Kidney glomerular epithelial cell (primary cell): ENCODE data around the gene PAK1.
A peak's percentile ranks its signal among the peaks of the same experiment; 100 is the strongest.

Source experiments
- DNase-seq: peaks from one replicate; lab custom pipeline; 2025; lab: John Stamatoyannopoulos, UW

The PAK1 gene

GRCh38 chr11:77474684-77475060 is 778 bp upstream of the PAK1 start:
- no peak for DNase-seq

DNA sequence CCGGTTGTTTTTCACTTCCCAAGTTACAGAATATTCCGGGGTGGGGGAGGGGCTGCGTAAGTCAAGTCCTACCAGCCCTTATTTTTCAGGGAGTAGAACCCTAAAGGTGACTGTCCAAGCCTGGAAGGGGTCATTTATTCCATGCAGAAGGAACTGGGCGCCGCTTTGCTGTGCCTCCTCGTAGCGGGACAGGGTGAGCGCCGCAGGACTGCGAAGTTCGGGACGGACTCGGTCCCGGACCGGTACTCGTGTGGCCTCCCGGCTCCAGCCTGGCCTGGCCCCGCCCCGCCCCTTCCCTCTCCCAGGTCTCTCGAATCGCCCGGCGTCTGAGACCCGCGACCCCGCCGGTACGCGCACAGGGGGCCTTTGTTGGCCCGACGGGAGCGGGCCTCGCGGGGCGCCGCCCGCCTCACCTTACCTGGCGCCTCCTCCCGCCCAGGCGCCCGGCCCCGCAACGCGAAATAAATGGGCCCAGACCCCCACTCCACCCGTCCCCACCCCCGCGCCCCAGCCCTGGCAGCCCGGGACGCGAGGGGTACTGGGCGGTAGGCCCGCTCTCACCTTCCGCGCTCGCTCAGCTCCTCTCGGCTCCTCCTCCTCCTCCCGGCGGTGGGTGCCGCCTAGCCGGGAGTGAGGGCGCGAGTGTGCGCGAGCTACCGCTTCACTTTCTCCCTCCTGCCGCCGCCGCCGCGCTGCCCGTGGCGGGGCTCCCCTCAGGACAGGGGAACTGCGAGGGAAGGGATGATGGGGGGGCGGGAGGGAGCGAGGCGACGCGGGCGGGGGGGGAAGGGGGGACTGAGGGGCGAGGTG is 698 bp downstream of the PAK1 start:
- DNase-seq: peak; percentile 21

GRCh38 chr11:77471558-77472193 is 2.2 kb downstream of the PAK1 start:
- no peak for DNase-seq

- DNase-seq: no peak
Measured at GRCh38 chr11:77470971-77471370, 2.9 kb downstream of the PAK1 start.

DNA sequence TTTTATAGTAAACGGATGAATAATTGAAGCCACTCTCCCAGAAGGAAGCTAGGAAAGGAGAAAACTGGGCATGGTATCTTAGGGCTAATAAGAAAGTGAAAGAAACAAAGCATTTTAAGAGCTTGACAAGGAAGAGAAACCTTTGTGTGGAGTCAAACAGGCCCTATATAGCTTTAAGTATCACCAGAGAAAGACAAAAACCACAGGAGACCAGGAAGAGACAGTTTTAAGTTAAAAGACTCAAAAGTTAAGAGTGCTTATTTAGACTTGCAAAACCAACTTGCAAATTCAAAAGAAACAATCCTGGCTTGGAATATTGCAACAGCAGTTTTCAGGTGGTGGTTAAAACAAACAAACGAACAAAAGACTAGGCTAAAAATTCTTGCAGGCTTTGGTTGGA is 3.4 kb downstream of the PAK1 start:
- no peak for DNase-seq

DNA sequence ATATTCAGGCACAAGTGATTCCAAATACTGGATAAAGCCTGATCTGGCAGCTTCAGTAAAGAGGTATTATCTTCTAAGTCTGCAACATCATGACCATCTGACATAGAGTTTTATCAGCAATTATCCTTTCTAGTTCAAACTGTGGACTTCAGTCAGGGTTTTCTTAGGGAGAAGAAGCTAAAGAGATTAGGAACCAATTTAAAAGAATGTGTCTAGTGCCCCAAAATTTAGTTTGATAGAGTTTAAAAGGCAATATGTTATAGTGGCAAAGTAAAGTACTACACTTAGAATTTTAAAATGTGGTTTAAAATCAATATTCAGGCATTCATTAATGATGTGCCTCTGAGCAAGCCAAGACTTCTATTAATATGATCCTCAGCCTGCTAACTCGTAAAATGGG is 5.4 kb downstream of the PAK1 start:
- no peak for DNase-seq

DNA sequence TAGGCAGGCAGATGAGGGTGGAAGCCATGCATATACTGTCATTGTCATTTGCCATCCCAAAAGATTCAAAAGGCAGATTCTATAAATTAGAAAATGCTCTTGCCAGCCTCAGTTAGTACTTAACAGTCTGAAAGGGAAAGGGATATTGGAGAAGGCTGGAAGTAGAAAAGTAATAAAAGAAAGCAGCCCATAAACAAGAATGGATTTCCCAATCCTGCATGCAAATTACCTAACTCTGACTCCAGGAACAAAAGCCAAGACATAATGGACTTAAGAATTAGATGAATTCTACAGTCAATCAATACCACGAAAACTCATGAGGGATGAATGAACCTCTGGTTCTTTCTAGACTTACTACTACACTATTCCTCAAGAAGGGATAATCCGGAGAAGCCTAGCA is 5.9 kb downstream of the PAK1 start:
- DNase-seq: no peak

- DNase-seq: no peak
Measured at GRCh38 chr11:77467233-77467632, 6.7 kb downstream of the PAK1 start.

DNA sequence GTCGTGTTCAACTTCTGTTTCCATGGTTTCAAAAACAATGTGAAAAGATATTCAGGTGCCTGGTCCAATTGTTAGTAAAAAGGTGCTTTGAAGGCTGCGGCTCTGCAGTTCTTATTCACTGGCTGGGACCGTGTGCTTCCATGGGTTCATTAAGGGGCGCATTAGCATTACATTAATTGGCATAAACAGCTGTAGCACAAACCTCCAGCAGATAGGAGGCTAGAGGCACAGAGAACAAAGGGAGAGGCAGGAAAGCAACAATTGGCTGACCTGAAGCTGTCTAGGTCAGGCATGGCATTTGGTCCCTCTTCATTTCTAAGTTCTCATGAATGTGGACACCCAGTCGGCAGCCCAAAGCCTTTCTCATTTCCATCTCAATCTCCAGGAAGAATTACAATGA is 16.6 kb downstream of the PAK1 start:
- DNase-seq: no peak

DNA sequence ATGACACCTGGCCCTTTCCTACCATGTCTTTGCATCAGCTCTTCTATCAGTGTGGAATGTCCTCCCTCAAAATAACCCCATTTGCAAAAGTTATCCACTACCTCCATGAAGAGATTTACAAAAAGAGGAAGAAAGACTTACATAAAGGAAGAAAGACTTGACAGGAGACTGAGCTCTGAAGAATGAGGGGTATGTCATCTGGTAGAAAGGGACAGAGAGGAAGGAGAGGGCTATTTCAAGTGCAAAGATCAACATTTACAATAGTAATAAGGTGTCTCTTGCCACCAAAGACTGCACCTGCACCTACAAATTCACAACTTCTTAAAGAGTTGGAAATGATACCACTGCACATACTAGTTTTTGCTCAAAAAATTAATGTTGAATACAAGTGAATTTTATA is 18.2 kb downstream of the PAK1 start:
- no peak for DNase-seq

GRCh38 chr11:77454867-77455655 is 18.8 kb downstream of the PAK1 start:
- DNase-seq: no peak

DNA sequence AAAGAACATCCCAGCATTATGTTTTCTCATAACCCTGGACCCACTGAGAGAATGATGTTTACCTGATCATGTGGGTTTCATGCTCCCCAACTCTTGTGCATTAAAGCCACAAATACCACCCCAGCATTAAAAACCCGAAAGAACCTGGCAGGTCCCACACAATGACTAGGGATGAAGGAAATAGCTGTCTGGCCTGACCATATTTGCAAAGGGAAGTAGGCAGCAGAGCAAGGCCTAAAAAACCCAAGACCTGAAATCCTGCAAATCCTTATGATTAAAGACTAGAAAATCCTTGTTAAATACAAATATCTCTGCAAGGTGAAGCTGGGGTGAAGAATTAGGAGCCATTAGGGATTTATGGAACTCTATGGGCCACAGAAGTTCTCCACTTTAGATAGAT is 23.7 kb downstream of the PAK1 start:
- no peak for DNase-seq

GRCh38 chr11:77449784-77450183 is 24.1 kb downstream of the PAK1 start:
- no peak for DNase-seq

DNA sequence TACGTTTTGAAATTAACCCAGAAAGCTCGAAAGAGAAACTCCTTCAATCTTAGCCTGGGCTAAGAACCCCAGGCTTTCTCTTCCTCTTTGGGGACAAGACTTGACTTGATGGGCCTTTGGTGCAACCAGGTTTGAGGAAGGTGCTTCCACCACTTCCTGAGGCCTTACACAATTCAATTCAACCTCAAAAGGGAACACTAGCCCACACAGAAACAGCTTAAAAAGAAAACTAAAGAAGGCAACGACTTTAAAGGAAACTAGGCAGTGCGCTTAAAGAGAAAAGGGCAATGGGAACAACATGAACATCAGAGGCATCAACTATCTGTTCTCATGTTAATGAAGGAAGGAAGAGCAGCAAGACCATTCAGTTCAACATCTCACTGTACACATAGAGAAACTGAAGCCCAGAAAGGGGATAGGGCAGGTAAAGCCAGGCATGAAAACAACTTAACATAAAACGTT is 24.8 kb downstream of the PAK1 start:
- no peak for DNase-seq

DNA sequence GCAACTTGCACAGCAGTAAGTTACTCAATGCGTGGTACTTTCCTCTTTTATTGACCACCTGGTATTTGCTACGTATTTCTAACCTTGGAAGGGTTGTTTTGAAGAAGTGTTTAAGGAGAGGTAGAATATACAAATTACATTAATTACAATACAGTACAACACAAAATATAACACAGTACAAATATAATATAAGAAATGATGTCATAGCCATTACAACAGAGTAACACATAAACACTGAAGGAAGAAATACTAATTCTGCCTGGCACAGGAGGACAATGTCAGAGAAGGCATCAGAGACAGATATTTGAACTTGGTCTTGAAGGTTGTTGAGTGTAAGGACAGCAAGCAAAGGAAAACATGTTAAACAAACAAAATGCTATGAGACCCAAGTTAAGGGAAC is 25.6 kb downstream of the PAK1 start:
- no peak for DNase-seq

GRCh38 chr11:77446911-77447629 is 26.8 kb downstream of the PAK1 start:
- no peak for DNase-seq

DNA sequence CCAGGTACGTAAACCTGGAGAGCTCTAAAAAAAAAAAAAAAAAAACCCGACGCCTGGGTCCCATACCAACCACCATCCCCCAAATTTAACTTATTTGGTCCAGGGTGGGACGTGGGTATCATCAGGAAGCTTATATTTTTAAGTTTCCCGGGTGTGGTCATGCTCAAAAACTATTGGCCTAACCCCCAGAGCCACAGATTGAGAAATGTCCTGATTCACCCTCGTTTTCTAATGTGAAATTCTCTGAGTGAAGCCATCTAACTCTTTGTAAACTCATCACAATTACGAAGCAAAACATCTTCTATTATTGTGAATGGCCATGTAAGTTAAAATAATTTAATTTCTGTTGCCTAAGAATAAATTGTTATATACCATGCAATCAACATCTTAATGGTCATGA is 29.6 kb downstream of the PAK1 start:
- no peak for DNase-seq

- DNase-seq: no peak
Measured at GRCh38 chr11:77442394-77443053, 31.4 kb downstream of the PAK1 start.

DNA sequence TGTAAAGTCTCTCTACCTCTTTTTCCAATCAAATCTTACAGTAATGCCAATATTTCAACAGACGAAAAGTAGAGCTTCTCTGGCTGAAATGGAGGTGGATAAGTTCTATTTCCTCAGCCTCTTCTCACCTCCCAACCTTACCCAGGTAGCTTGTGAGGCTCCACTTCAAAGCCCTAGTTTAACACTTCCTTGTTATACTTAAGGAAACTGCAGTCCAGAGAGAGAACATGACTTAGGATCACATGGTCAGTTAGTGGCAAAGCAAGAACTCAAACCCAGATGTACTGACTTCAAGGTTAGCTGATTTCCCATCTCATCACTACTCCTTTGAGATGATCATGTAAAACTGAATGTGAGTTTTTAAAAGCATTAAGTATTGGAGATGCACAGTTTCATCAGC is 32.5 kb downstream of the PAK1 start:
- no peak for DNase-seq

DNA sequence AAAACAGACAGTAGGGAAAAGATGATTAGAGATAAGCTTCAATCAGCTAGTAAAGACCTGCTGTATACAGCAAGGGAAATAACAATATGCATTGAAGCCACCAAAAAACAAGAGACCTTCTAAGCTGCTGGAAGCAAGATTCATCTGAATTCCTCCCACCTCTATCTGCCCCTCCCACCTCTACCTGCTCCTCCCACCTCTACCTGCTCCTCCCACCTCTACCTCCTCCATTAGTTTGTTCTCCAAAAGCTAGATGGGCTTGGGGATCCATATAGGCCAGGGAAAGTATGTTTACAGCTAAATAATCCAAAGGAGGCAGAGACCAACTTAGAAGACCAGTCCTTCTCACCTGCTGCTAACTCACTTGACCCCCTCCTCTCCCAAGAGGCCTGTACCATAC is 33.2 kb downstream of the PAK1 start:
- DNase-seq: no peak

DNA sequence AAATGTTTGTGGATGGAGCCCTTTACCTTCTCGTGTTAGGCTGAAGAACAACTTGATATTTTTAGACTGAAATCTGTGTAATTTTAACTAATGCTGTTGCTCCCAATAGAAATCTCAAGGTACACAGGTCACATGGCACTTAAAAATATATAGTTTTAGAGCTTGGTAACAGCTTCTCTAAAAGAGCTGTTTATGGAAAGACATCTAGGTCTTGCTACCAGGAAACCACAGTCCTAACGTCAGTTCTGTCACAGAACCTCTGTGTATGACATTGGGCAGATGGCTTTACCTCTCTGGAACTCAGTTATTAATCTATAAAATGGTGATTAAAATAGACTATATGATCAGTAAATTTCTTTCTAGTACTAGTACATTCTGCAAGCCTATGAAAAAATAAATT is 35.4 kb downstream of the PAK1 start:
- no peak for DNase-seq

DNA sequence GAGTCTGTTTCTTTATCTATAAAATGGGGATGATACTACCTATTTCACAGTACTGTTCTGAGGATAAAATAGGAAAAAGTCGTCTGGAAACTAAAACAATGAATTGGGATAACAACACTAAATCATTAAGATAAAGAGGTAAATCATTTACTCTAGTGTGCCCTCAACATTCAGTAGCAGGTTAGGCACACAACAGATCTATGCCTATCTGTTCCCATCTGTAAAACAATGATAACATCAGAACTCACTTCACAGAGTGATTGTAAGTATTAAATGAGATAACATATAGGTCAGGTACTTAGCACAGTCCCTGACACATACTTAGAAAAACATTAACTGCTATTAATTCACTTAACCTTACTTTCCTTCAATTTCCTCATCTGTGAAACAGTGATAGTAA is 36.9 kb downstream of the PAK1 start:
- DNase-seq: no peak
